ENCODE results near the gene NAIF1.

- TF ChIP-seq CTCF (IDR thresholded peaks at IDR 0.05) (no peak), POLR2A (IDR thresholded peaks at IDR 0.05) (no peak)
Observed at GRCh38 chr9:128114326-128115186, 47.4 kb upstream of the NAIF1 start.

Measured in vagina (tissue), 2 donors.